SIG-M5 (cell line): ENCODE data around the gene CD164L2.
A peak's percentile ranks its signal among the peaks of the same experiment; 100 is the strongest.

Experiments used
- DNase-seq: peaks from one replicate; lab custom pipeline; 2025; lab: John Stamatoyannopoulos, UW

CD164L2 gene

DNA sequence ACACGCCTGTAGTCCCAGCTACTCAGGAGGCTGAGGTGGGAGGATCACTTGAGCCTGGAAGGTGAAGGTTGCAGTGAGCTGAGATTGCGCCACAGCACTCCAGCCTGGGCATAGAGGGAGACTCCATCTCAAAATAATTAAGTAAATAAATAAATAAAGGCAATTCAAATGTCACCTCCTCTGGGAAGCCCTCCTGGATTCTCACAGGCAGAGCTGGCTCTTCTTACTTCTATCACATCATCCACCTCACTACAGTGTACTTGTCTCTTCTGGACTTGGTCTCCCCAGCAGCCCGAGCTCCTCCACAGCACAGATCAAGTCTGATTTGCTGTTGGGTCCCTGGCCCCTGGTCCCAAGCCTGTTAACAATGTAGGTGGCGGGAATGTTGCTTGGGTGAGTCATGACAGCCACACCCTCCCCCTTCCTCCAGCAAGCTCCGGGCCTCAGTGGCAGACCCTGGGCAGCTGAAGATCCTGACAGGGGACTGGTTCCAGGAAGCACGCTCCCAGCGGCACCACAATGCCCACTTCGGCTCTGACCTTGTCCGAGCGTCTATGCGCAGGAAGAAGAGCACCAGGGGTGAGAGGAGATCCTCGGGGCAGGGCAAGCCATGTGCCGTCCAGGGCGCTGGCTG lies 36.0 kb downstream of the CD164L2 start:
- DNase-seq: no peak

GRCh38 chr1:27346357-27346756 lies 36.8 kb downstream of the CD164L2 start:
- no peak for DNase-seq

DNA sequence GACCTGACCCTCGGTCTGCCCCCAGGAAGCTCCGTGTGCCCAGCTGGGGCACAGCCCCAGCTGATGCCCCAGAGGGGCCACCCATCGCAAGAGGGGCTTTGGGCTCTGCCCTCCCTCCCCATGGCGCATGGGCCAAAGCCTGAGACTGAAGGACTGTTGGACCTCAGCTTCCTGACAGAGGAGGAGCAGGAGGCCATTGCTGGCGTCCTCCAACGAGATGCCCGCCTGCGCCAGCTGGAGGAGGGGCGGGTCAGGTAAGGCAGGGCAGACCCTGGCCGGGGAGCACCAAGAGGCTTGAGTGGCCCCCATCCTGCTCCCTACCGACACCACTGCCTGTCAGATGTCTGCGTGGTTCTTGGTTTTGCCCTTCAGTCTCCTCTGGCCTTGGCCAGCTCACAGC lies 37.9 kb downstream of the CD164L2 start:
- DNase-seq: no peak

DNA sequence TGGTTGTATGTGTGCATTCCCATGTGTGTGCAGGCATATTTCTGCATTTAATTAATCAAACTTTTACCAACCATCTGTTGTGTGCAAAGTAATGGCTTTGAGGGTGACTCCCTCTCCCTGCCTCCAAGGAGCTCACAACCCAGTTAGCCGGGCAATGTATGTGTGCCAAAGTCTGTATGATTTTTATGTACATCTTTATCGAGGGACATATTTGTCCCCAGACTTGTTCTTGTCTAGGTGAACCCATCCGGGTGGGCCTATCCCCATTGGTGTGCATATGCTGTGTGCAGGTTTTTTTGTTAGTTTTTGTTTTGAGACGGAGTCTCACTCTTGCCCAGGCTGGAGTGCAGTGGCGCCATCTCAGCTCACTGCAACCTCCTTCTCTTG lies 39.5 kb downstream of the CD164L2 start:
- no peak for DNase-seq

DNA sequence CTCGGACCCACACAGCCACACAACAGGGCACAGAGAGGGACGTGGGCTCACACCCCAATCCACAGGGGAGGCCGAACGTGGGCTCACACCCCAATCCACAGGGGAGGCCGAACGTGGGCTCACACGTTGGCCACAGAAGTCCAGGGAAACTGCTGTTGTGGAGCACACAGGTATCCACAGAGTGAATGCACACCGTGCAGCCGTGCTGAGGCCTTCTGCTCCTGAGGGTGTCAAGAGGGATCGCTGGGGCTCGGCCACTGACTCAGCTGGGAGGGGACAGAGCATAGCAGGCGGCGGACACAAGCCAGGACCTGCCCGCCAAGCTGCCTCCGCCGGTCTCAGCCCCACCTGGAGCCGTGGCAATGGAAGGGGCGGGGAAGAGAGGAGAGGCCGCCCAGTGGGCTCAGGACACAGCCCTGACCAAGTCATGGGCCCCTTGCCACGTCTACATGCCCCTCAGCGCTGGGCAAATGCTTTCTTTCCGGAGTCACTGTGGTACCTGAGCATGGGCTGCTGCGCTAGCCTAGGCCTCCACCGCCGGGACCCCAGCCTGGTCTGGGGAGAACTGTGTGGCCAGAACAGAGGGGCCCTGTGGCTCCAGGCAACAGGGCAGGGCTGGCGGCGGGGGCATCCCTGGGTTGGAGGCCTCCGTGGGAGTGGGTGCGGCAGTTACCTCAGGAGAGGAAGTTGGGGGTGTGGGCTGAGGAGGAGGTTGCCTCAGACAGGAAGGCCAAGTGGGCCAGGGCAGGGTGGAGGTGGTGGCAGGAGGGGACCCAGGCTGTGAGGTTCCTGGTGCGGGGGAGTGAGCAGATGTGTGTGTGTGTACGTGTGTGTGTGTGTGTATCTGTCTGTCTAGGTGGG lies 40.1 kb downstream of the CD164L2 start:
- peak; percentile 17 for DNase-seq

GRCh38 chr1:27342391-27342777 lies 40.7 kb downstream of the CD164L2 start:
- no peak for DNase-seq

DNA sequence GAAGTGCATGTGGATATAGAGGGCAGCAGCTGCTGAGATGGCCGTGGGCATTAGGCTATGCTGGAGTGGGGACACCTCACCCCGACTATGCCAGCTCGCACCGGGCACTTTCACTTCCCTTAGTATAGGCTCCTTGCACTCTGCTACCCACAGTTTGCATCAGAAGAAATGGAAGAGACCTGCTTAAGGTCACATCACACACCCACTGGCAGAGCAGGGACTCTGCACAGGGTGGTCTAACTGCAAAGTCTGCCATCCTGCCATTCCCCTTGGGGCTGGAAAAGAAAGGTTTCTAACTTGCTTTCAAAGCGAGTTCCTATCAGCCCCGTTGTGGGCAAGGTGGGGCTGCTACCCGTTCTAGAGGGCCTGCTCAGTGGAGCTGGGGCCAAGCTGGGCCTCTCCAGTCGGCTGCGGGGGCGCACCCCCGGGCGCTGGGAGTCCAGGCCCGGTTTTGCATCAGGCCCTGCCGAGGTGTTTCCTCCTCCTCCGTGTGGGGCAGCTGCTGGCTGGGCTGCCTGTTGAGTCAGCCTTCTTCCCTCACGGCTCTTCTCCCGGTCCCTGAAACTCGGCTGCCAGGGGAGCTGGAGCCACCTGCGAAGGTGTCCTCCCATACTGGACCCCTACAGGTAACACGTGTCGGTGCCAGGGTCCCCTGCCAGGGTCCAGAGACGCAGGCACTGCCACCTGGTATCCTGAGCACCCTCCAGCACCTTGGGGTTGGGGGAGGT lies 41.4 kb downstream of the CD164L2 start, which contains the start of gene SYTL1:
SYTL1 (plus strand) TSS at position 498 of the 728 bp plus-strand sequence. CDS start 3,313 bp downstream, outside the sequence.
- peak; percentile 41 for DNase-seq

DNA sequence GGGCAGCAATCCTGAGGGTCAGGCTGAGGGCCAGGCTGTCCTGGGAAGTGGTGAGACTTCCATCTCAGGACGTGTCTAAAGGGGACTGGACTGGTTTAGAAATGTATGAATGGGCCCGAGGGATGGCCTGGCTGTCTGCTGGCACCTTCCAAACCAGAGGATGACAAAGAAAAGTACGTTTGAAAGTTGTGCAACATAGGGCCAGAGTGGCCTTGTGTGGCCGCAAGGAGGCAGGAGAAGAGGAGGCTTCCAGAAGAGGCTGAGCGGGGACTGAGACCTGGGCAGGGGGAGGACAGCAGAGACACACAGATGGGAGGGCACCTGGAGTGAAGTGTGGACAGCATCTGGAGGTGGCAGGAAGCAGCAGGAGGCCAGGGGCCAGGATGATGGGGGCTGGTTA lies 43.9 kb downstream of the CD164L2 start:
- DNase-seq: no peak

DNA sequence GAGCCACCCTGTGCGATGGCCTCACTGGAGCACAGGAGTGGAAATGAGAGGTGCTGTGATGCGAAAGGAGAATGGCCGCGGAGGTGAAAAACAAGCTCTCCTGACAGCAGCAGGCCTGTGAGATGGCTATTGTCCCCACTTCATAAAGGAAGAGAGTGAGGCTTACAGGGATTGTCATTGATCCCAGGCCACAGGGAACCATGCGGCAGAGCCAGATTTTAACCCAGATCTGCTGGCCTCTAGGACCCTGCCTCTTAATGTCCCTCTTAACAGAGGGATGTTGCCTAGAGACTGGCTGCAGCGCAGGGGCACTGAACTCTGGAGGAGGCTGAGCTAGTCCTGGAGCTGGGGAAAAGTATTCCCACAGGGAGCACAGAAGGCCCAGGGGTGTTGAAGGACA lies 44.4 kb downstream of the CD164L2 start:
- DNase-seq: no peak

DNA sequence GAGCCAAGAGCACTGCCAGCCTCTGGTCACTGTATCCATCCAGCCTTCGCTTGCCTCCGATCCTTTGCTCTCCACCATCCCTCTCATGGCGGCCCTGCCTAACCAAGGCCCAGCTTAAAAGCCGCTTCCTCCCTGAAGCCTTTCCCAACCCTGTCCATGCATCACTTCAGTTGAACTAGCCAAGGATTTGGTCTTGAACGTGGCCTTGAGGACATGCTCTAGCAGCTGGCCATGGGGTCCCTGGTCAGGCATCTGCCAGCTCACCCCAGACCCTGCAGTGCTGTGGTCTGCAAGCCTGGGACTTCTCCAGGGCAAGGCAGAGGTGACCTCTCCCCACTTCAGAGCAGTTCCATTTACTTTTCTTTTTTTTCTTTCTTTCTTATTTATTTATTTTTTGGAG lies 46.4 kb downstream of the CD164L2 start:
- no peak for DNase-seq

GRCh38 chr1:27335506-27336422 lies 47.4 kb downstream of the CD164L2 start:
- no peak for DNase-seq

- no peak for DNase-seq
These were observed 49.3 kb downstream of the CD164L2 start for GRCh38 chr1:27333717-27334279.

GRCh38 chr1:27332536-27333281 lies 50.4 kb downstream of the CD164L2 start:
- DNase-seq: no peak

DNA sequence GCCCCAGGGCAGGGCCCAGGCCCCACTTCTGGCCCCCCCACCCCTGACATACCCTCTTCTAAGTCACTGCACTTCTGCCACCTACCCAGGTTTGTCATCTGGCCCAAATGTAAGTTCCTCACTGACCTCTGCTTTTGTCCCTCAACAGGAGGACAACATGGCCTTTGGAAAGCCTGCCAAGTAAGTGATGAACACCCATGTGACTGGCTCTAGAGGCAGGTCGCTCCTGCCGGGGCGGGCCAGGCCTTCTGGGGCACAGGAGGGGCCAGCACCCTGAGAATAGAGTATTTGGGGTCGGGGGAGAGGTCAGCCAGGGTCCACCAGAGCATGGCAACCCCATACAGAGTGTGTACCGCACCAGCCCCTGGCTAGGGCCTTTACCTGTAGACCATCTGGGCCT lies 51.2 kb downstream of the CD164L2 start:
- no peak for DNase-seq

DNA sequence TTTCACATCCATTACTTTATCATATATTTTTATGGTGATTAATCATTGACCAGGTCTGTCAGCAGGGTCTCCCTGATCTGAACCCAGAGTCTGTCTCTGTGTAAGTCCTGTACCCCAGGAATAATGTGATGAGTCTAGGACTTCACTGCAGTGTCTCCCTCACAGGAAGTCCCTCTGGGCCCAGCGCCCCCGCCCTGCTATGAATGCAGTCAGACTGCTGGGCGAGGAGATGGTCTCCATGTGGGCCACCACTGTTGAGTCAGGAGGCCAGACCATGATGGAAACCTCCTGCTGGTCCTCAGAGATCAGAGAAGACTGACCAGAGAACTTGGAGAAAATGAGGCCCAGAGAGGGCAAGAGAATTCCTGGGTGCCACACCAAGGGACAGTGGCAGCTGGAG lies 51.7 kb downstream of the CD164L2 start:
- no peak for DNase-seq

GRCh38 chr1:27330786-27331185 lies 52.3 kb downstream of the CD164L2 start:
- DNase-seq: no peak
